Measurements from ENCODE around the gene EPB41. TPM values are rescaled to one million over a fixed set of nuclear protein-coding genes. Genes with fewer than 3 reads are reported as not detected.

Gene EPB41
- polyA plus RNA-seq, 2 of the 4 experiments (the other 2 are of a cell fraction), result 4.9 to 12.8 TPM

DNA sequence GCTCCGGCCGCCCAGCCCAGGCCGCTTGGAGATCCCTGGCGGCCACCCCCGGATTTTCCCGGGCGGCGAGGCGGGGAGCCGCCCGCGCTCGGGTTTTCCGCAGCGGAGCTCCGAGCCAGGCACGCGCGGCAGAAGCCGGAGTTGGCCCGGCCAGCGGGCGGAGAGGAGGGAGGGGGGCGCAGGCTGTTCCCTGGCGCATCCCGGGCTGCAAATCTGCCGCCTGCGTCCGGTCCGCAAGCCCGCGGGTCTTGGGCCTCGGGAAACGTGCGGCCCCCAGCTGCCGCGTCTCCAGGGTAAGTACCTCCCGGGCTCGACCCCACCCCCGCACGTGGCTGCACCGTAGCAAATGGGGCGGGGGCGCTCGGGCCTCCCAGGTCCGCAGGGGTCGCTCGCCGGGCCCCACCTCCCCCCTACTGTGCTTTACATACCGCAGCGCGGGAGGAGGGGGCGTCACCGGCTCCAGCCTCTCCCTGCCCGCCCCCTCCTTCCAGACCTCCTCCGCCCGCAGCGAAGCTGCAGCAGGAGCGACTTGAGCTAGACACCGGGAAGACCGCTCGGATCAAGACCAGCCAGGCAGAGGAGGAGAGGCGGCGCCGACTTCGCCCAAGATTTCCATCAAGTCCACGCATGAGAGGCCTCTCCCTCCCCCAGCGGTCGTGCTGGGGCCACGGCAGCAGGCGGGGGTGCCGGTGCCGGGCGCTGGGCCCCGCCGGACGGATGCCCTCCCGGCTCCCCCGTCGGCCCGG, 207.7 kb downstream of the EPB41 start:
- Histone ChIP-seq H3K4me2 (no peak overlapping the region), H3K9me3 (no peaks in the 10 kb centered on the region), H3K4me1 (no peaks in the 10 kb centered on the region), H3K27ac (no peak overlapping the region; a peak in 1 of 6 replicates), H3K4me3 (no peak overlapping the region)
- ChIA-PET CTCF (interaction anchor here (0.9 to 2.4 kb wide), 9 partner anchors 9 to 1587 kb away, joined by 3 to 9 read pairs (median 5); no protein-coding TSS in a partner anchor), POLR2A (no interaction called here)
- no peak for FAIRE-seq
- no peak for DNase-seq (ENCODE audit: low read depth in 1 of 2, low spot score in 1 of 2)
- TF ChIP-seq SREBF2 (IDR thresholded peaks at IDR 0.05) (no peak), MYC (IDR thresholded peaks at IDR 0.05; ENCODE audit: borderline replicate concordance, low read length) (no peak), GATA3 (IDR thresholded peaks at IDR 0.05; ENCODE audit: borderline replicate concordance) (no peak), ZSCAN20 (CRISPR knock-in tag; IDR thresholded peaks at IDR 0.05) (no peak), CHD4 (IDR thresholded peaks at IDR 0.05; ENCODE audit: borderline replicate concordance) (no peak), RCOR1 (IDR thresholded peaks at IDR 0.05; ENCODE audit: low read depth, low read length) (no peak), TFCP2L1 (CRISPR knock-in tag; IDR thresholded peaks at IDR 0.05) (no peak), HOXB5 (CRISPR knock-in tag; IDR thresholded peaks at IDR 0.05) (no peak)
- TF ChIP-seq, protein P1, sequence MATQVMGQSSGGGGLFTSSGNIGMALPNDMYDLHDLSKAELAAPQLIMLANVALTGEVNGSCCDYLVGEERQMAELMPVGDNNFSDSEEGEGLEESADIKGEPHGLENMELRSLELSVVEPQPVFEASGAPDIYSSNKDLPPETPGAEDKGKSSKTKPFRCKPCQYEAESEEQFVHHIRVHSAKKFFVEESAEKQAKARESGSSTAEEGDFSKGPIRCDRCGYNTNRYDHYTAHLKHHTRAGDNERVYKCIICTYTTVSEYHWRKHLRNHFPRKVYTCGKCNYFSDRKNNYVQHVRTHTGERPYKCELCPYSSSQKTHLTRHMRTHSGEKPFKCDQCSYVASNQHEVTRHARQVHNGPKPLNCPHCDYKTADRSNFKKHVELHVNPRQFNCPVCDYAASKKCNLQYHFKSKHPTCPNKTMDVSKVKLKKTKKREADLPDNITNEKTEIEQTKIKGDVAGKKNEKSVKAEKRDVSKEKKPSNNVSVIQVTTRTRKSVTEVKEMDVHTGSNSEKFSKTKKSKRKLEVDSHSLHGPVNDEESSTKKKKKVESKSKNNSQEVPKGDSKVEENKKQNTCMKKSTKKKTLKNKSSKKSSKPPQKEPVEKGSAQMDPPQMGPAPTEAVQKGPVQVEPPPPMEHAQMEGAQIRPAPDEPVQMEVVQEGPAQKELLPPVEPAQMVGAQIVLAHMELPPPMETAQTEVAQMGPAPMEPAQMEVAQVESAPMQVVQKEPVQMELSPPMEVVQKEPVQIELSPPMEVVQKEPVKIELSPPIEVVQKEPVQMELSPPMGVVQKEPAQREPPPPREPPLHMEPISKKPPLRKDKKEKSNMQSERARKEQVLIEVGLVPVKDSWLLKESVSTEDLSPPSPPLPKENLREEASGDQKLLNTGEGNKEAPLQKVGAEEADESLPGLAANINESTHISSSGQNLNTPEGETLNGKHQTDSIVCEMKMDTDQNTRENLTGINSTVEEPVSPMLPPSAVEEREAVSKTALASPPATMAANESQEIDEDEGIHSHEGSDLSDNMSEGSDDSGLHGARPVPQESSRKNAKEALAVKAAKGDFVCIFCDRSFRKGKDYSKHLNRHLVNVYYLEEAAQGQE (IDR thresholded peaks at IDR 0.05), result no peak
- TF ChIP-seq, protein P2, sequence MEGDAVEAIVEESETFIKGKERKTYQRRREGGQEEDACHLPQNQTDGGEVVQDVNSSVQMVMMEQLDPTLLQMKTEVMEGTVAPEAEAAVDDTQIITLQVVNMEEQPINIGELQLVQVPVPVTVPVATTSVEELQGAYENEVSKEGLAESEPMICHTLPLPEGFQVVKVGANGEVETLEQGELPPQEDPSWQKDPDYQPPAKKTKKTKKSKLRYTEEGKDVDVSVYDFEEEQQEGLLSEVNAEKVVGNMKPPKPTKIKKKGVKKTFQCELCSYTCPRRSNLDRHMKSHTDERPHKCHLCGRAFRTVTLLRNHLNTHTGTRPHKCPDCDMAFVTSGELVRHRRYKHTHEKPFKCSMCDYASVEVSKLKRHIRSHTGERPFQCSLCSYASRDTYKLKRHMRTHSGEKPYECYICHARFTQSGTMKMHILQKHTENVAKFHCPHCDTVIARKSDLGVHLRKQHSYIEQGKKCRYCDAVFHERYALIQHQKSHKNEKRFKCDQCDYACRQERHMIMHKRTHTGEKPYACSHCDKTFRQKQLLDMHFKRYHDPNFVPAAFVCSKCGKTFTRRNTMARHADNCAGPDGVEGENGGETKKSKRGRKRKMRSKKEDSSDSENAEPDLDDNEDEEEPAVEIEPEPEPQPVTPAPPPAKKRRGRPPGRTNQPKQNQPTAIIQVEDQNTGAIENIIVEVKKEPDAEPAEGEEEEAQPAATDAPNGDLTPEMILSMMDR (IDR thresholded peaks at IDR 0.05), result no peak
- TF ChIP-seq, protein P3, sequence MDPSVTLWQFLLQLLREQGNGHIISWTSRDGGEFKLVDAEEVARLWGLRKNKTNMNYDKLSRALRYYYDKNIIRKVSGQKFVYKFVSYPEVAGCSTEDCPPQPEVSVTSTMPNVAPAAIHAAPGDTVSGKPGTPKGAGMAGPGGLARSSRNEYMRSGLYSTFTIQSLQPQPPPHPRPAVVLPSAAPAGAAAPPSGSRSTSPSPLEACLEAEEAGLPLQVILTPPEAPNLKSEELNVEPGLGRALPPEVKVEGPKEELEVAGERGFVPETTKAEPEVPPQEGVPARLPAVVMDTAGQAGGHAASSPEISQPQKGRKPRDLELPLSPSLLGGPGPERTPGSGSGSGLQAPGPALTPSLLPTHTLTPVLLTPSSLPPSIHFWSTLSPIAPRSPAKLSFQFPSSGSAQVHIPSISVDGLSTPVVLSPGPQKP (IDR thresholded peaks at IDR 0.05; ENCODE audit: low read depth, low read length), result no peak
- no peak for ATAC-seq
- 96% methylated on average over 38 of the region's 81 CpGs for WGBS (ENCODE audit: missing lambda C conversion rate)

- ChIA-PET CTCF (interaction anchor here (1.2 to 2.4 kb wide), 2 partner anchors 12 to 22 kb away, joined by 3 to 9 read pairs; no protein-coding TSS in a partner anchor), POLR2A (no interaction called here)
- TF ChIP-seq POLR2AphosphoS2 (conservative IDR thresholded peaks at IDR 0.05; ENCODE audit: low read length) (no peak), FOSL2 (IDR thresholded peaks at IDR 0.05) (no peak), FOSL2 (CRISPR knock-in tag; IDR thresholded peaks at IDR 0.05) (no peak), JUN (IDR thresholded peaks at IDR 0.05) (no peak), KDM1A (IDR thresholded peaks at IDR 0.05; ENCODE audit: low read depth) (no peak), ZC3H11A (IDR thresholded peaks at IDR 0.05) (no peak), NFE2L2 (conservative IDR thresholded peaks at IDR 0.05; ENCODE audit: low read length) (no peak), NPAS2 (CRISPR knock-in tag; IDR thresholded peaks at IDR 0.05; ENCODE audit: borderline replicate concordance) (no peak), RAD21 (conservative IDR thresholded peaks at IDR 0.05 in 1 of 2, IDR thresholded peaks at IDR 0.05 in 1 of 2) (no peak), CBX8 (IDR thresholded peaks at IDR 0.05) (no peak), EHMT2 (IDR thresholded peaks at IDR 0.05; ENCODE audit: low read depth) (no peak), CEBPB (IDR thresholded peaks at IDR 0.05) (no peak), EHF (CRISPR knock-in tag; IDR thresholded peaks at IDR 0.05) (no peak), NR3C1 (IDR thresholded peaks at IDR 0.05) (no peak), TFCP2L1 (CRISPR knock-in tag; IDR thresholded peaks at IDR 0.05) (no peak), FOXS1 (CRISPR knock-in tag; IDR thresholded peaks at IDR 0.05) (no peak)
- TF ChIP-seq, protein P4, sequence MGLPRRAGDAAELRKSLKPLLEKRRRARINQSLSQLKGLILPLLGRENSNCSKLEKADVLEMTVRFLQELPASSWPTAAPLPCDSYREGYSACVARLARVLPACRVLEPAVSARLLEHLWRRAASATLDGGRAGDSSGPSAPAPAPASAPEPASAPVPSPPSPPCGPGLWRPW (IDR thresholded peaks at IDR 0.05), result no peak
- FAIRE-seq (no peak), DNase-seq (ENCODE audit: low read depth in 1 of 2, low spot score in 1 of 2) (no peak), ATAC-seq (no peak)
- H3K4me2 ChIP-seq, result no peak overlapping the region
- H3K27ac ChIP-seq, result no peak overlapping the region
- H3K4me3 ChIP-seq, result no peak overlapping the region
- H3K4me1 ChIP-seq, result no peaks in the 10 kb centered on the region
- 80% methylated on average over 2 of the region's 34 CpGs for WGBS (ENCODE audit: missing lambda C conversion rate)
- H3K9me3 ChIP-seq, result no peaks in the 10 kb centered on the region
Observed at GRCh38 chr1:29122682-29123052, 208.3 kb downstream of the EPB41 start.

Data from A549 (cell line).